ENCODE data around the gene GNAT3. TPM values are rescaled to one million over a fixed set of nuclear protein-coding genes. Genes with fewer than 3 reads are reported as not detected.

Gene GNAT3
- not detected in 2 replicates for total RNA-seq

DNA sequence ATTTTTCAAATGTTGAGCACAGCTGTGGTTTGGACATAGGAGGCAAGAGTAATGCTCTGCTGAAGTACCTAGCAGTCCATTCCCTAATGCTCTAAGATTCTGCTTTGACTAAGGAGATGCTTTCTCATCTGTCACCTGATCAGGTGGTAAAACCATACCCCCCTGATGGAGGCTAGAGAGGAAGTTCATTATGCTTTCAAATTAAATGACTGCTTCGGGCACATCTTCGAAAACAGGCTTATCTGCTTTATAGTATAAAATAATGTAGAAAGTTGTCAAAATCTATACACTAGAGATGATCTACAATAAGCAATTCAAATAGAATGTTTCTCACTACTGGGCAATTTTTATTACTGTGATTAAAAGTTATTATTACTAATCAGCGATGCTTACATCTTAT, at the start of gene GNAT3:
Gene GNAT3 (minus strand): TSS at position 101 of the 400 bp plus-strand sequence. CDS start 138 bp downstream, outside the sequence.
- intact Hi-C loops (cut with micrococcal nuclease) = no loop called here
- no peaks in the 10 kb centered on the region for H3K4me1 Mint-ChIP-seq (ENCODE audit: low read depth)
- no peak within 1 kb of the TSS for H3K4me3 Mint-ChIP-seq

DNA sequence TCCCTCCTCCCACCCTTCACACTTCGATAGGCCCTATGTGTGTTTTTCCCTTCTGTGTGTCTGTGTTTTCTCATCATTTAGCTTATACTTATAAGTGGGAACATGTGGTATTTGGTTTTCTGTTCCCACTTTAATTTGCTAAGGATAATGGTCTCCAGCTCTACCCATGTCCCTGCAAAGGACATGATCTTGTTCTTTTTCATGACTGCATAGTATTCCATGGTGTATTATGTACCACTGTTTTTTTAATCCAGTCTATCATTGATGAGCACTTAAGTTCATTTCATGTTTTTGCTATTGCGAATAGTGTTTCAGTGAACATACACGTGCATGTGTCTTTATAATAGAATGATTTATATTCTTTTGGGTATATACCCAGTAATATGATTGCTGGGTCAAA, 46.3 kb upstream of the GNAT3 start:
- Mint-ChIP-seq H3K4me1 (ENCODE audit: low read depth) (no peaks in the 10 kb centered on the region), H3K9me3 (no peaks in the 10 kb centered on the region), H3K4me3 (no peak overlapping the region), H3K27ac (no peak overlapping the region), H3K27me3 (ENCODE audit: insufficient read depth) (no peaks in the 10 kb centered on the region), H3K36me3 (ENCODE audit: low read depth) (no peaks in the 10 kb centered on the region)
- DNase-seq (ENCODE audit: low spot score) = no peak
- intact Hi-C loops (cut with micrococcal nuclease) = no loop called here

More for the DNA sequence above, at the start of gene GNAT3:
- H3K9me3 Mint-ChIP-seq = no peaks in the 10 kb centered on the region
- H3K36me3 Mint-ChIP-seq (ENCODE audit: low read depth) = no peaks in the 10 kb centered on the region
- no peaks in the 10 kb centered on the region for H3K27me3 Mint-ChIP-seq (ENCODE audit: insufficient read depth)
- DNase-seq (ENCODE audit: low spot score) = no peak
- H3K27ac Mint-ChIP-seq = no peak within 1 kb of the TSS

DNA sequence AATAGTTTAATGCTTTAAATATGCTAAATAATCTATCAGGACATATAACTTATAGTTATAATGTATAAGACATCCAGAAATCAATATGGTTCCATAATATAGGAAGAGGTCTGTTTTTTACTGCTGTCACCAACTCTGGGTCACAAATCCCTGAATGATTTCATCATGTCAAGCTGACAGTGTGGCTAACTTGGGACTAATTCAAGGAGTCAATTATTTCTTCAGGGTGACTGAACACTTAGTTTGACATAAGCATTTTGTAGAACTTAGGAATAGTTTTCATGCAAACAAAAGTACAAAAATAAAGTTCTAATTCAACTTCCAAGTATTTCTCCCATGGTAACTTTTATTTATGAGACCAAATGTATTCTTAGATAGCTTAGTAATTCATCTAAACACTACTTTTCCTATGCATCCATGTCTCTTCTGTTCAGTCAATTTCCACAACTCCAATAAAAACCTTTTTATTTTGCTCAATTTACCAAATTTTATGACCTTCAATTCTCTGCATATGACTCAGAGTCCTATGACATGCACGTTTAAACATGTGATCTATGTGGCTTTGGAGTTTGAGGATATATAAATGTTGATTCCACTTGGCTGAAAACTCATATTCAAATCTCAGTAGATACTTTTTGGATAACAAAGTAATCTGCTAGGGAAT, 40.3 kb upstream of the GNAT3 start:
- DNase-seq (ENCODE audit: low spot score) = no peak
- H3K36me3 Mint-ChIP-seq (ENCODE audit: low read depth) = no peaks in the 10 kb centered on the region
- H3K4me3 Mint-ChIP-seq = no peak overlapping the region
- no peak overlapping the region for H3K27ac Mint-ChIP-seq
- intact Hi-C loops (cut with micrococcal nuclease) = no loop called here
- H3K4me1 Mint-ChIP-seq (ENCODE audit: low read depth) = no peaks in the 10 kb centered on the region
- H3K27me3 Mint-ChIP-seq (ENCODE audit: insufficient read depth) = no peaks in the 10 kb centered on the region
- no peaks in the 10 kb centered on the region for H3K9me3 Mint-ChIP-seq

DNA sequence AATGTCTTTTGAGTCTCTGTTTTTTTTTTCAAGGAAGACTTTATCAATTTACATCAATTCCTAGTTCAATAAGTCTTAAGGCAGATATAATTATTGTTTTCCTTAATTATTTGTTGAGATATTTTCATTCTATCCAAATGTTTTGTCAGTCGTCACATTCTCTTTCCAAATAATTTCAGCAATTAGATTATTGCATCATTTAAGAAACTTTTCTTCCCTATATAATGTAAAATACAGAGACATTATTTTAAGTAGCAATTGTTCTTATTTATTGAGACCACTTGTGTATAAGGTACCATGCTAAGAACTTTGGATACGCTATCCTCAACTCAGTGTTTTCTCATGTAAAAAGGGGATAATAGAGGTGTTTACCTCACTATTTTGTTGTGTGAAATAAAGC, 38.1 kb upstream of the GNAT3 start:
- H3K4me3 Mint-ChIP-seq = no peak overlapping the region
- intact Hi-C loops (cut with micrococcal nuclease) = no loop called here
- H3K9me3 Mint-ChIP-seq = no peaks in the 10 kb centered on the region
- no peak for DNase-seq (ENCODE audit: low spot score)
- H3K27me3 Mint-ChIP-seq (ENCODE audit: insufficient read depth) = no peaks in the 10 kb centered on the region
- no peak overlapping the region for H3K27ac Mint-ChIP-seq
- H3K4me1 Mint-ChIP-seq (ENCODE audit: low read depth) = no peaks in the 10 kb centered on the region
- no peaks in the 10 kb centered on the region for H3K36me3 Mint-ChIP-seq (ENCODE audit: low read depth)

DNA sequence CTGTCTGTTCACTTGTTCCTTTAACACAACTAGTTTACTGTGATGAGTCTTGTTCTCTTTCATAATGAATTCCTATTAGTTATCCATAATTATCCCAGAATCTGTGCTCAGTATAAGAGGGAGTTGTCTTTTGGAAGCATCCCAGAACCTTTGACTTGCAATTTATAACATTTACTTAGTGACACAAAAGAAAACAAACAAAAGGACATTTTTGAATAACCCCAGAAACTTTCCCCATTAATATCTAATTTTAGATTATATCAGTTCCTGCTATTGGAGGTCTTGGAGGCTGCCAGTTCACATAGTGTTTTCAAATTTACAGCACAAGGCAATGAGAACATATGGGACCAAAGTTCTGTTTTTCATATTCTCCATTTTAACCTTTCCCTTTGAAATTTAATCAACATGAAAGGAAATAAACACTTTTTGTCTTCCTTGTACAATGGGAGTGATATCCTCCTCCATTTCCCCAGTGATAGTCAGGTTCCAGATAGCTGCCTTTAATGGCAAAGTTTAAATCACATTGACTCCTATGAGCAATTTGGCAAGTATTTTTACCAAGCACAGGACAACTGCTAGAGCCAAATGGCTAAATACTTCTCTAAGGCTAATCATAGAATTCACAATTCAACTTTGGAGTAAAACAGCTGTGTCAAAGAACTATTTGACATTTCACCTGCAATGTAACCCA, 37.1 kb upstream of the GNAT3 start:
- Mint-ChIP-seq H3K4me1 (ENCODE audit: low read depth) (no peaks in the 10 kb centered on the region), H3K36me3 (ENCODE audit: low read depth) (no peaks in the 10 kb centered on the region), H3K27me3 (ENCODE audit: insufficient read depth) (no peaks in the 10 kb centered on the region), H3K27ac (no peak overlapping the region), H3K9me3 (no peaks in the 10 kb centered on the region), H3K4me3 (no peak overlapping the region)
- intact Hi-C loops (cut with micrococcal nuclease) = no loop called here
- DNase-seq (ENCODE audit: low spot score) = no peak

DNA sequence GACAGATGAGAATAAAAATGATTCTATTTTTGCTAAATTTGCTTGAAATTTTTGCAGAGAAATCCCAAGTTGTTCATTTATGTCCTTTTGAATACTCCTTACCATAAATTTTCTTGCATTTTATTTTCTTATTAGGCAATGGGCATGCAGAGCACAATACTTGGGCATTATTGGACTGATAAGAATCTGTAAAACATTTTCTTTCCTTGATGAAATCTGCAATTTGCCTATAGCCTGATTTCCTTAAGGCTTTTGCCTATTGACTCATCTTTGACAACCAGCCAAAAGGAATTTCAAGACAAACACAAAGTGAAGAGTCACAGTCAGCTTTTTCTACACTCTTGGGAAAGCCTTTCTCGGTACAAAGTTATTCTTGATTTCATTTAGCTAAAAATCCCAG, 30.5 kb upstream of the GNAT3 start:
- H3K9me3 Mint-ChIP-seq = no peaks in the 10 kb centered on the region
- intact Hi-C loops (cut with micrococcal nuclease) = no loop called here
- no peak overlapping the region for H3K4me3 Mint-ChIP-seq
- H3K36me3 Mint-ChIP-seq (ENCODE audit: low read depth) = no peaks in the 10 kb centered on the region
- H3K27ac Mint-ChIP-seq = no peak overlapping the region
- H3K4me1 Mint-ChIP-seq (ENCODE audit: low read depth) = no peaks in the 10 kb centered on the region
- DNase-seq (ENCODE audit: low spot score) = no peak
- H3K27me3 Mint-ChIP-seq (ENCODE audit: insufficient read depth) = no peaks in the 10 kb centered on the region

DNA sequence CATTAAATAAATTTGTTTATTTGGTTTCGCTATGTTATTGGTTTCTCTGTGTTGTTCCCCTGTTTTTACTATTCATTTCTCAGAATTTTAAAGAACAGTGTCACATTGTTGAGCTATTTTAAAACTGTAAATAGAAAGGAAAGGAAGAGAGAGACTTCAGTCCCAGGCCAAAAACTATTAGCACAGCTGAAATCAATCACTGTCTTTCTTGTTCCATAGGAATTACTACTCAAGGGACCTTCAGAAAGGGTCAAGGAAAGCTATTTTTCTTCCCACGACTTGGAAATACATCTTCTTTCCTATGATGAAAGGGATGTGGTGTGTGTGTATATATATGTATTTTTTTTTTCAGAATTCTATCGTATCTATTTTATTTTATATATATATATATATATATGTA, 29.0 kb upstream of the GNAT3 start:
- Mint-ChIP-seq H3K9me3 (no peaks in the 10 kb centered on the region), H3K36me3 (ENCODE audit: low read depth) (no peaks in the 10 kb centered on the region), H3K27me3 (ENCODE audit: insufficient read depth) (no peaks in the 10 kb centered on the region), H3K4me3 (no peak overlapping the region), H3K4me1 (ENCODE audit: low read depth) (no peaks in the 10 kb centered on the region), H3K27ac (no peak overlapping the region)
- no peak for DNase-seq (ENCODE audit: low spot score)
- intact Hi-C loops (cut with micrococcal nuclease) = no loop called here

DNA sequence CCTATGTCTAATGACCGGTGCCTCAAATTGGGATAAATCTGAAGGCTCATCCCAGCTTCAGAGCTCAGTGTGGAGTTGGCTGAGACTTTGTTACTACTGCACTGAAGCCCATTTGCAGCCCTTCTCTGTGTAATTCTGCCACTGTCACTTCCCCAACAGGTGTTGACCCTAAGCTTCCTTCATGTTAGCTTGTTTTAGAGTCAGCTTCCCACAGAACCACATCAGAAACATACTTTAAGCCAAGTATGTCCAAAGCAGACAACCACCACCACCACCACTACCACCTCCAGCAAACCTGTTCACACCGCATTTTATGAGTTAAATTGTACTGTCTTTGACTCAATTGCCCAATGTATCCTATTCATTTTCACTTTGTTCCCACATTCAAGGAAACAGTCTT, 25.2 kb upstream of the GNAT3 start:
- intact Hi-C loops (cut with micrococcal nuclease) = no loop called here
- Mint-ChIP-seq H3K27me3 (ENCODE audit: insufficient read depth) (no peaks in the 10 kb centered on the region), H3K27ac (no peak overlapping the region), H3K9me3 (no peaks in the 10 kb centered on the region), H3K4me1 (ENCODE audit: low read depth) (no peaks in the 10 kb centered on the region), H3K36me3 (ENCODE audit: low read depth) (no peaks in the 10 kb centered on the region), H3K4me3 (no peak overlapping the region)
- no peak for DNase-seq (ENCODE audit: low spot score)

DNA sequence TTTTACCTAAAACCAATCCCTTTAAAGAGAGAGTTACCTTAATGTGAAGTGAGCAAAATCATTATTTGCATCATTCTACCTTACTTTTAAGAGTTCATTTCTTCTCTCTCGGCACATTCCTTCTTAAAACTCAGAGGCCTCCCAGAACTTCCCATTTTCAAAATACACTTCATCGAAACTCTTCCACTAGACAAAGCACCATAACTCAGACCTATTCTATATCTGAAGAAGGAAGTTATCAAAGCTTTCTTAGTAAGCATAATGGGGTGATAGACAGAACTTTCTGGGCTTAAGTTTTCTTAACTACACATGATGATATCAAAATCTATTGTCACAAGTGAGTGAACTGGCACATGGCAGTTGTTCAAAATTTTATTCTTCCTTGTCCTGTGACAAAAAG, 24.6 kb upstream of the GNAT3 start:
- no peaks in the 10 kb centered on the region for H3K36me3 Mint-ChIP-seq (ENCODE audit: low read depth)

DNA sequence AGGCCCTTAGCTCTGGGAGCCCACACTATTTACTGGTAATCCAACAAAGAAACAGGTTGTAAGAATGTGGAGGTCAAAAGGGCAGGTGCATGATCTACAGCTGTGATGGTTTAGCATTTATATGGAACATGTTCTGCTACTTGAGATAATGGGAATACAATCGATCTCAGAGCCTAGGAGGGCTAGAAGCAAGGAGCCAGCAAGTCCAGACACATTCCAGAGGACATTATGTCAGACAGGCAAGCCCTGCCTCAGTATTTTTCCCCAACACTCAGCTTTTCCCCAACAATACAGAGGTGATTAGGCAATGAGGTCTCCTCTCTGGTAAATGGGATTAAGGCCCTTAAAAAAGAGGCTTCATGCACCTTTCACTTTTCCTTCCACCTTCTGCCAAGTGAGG, 21.4 kb upstream of the GNAT3 start:
- Mint-ChIP-seq H3K9me3 (no peaks in the 10 kb centered on the region), H3K4me1 (ENCODE audit: low read depth) (no peaks in the 10 kb centered on the region), H3K36me3 (ENCODE audit: low read depth) (no peaks in the 10 kb centered on the region), H3K27me3 (ENCODE audit: insufficient read depth) (no peaks in the 10 kb centered on the region), H3K27ac (no peak overlapping the region), H3K4me3 (no peak overlapping the region)
- intact Hi-C loops (cut with micrococcal nuclease) = no loop called here
- DNase-seq (ENCODE audit: low spot score) = no peak

More for the DNA sequence above, 24.6 kb upstream of the GNAT3 start:
- no peak for DNase-seq (ENCODE audit: low spot score)
- no peak overlapping the region for H3K4me3 Mint-ChIP-seq
- no peak overlapping the region for H3K27ac Mint-ChIP-seq
- no peaks in the 10 kb centered on the region for H3K9me3 Mint-ChIP-seq
- intact Hi-C loops (cut with micrococcal nuclease) = loop anchor here (1.0 kb wide), 1 partner anchor 9 kb away; no protein-coding TSS in a partner anchor
- H3K4me1 Mint-ChIP-seq (ENCODE audit: low read depth) = no peaks in the 10 kb centered on the region
- no peaks in the 10 kb centered on the region for H3K27me3 Mint-ChIP-seq (ENCODE audit: insufficient read depth)

DNA sequence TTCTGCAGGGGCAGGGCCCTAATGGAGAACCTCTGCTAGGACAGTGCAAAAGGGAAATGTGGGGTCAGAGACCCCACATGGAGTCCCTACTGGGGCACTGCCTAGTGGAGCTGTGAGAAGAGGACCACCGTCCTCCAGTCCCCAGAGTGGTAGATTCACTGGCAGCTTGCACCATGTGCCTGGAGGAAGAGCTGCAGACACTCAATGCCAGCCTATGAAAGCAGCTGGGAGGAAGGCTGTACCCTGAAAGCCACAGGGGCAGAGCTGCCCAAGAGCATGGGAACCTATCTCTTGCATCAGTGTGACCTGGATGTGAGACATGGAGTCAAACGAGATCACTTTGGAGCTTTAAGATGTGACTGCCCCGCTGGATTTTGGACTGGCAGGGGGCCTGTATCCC, 20.3 kb upstream of the GNAT3 start:
- no peaks in the 10 kb centered on the region for H3K9me3 Mint-ChIP-seq
- no peaks in the 10 kb centered on the region for H3K27me3 Mint-ChIP-seq (ENCODE audit: insufficient read depth)
- H3K4me3 Mint-ChIP-seq = no peak overlapping the region
- H3K36me3 Mint-ChIP-seq (ENCODE audit: low read depth) = no peaks in the 10 kb centered on the region
- no peaks in the 10 kb centered on the region for H3K4me1 Mint-ChIP-seq (ENCODE audit: low read depth)
- intact Hi-C loops (cut with micrococcal nuclease) = no loop called here
- H3K27ac Mint-ChIP-seq = no peak overlapping the region
- DNase-seq (ENCODE audit: low spot score) = no peak

DNA sequence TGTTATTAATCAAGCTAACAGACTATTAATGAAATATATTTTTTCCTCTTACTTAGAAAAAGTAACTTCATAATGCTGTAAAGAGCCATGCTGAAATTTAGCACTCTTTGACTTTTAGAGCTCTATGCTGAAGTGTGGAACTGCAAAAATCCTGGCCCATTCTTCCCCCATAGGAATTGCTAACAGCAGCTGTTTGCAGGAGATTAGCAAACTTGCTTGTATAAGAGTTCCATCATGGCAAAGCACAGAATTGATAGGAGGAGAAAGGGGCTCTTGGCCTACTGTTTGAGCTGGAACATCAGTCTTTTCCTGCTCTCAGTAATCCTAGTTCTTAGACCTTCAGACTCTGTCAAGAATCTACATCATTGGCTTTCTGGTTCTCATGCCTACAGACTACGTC, 18.3 kb upstream of the GNAT3 start:
- intact Hi-C loops (cut with micrococcal nuclease) = no loop called here
- no peaks in the 10 kb centered on the region for H3K27me3 Mint-ChIP-seq (ENCODE audit: insufficient read depth)
- no peak overlapping the region for H3K4me3 Mint-ChIP-seq
- H3K27ac Mint-ChIP-seq = no peak overlapping the region
- H3K9me3 Mint-ChIP-seq = no peaks in the 10 kb centered on the region
- H3K36me3 Mint-ChIP-seq (ENCODE audit: low read depth) = no peaks in the 10 kb centered on the region
- no peaks in the 10 kb centered on the region for H3K4me1 Mint-ChIP-seq (ENCODE audit: low read depth)
- no peak for DNase-seq (ENCODE audit: low spot score)

DNA sequence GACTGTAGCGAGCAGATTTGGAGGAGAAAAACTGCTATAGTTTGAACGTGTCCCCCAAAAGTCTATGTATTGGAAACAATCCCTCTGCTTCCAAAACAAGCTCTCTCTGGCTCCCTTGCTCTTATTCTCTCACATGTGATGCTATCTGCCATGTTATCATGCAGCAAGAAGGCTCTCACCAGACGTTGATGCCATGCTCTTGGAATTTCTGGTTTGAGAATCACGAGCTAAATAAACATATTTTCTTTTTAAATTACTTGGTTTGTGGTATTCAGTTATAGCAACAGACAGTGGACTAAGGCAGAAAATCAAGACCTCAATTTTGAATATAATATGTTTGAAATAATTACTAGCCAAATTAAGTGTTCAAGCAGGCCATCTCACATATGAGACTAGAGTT, 17.5 kb upstream of the GNAT3 start:
- no peaks in the 10 kb centered on the region for H3K4me1 Mint-ChIP-seq (ENCODE audit: low read depth)
- H3K27me3 Mint-ChIP-seq (ENCODE audit: insufficient read depth) = no peaks in the 10 kb centered on the region
- no peaks in the 10 kb centered on the region for H3K9me3 Mint-ChIP-seq
- no peak for DNase-seq (ENCODE audit: low spot score)
- intact Hi-C loops (cut with micrococcal nuclease) = no loop called here
- H3K27ac Mint-ChIP-seq = no peak overlapping the region
- H3K36me3 Mint-ChIP-seq (ENCODE audit: low read depth) = no peaks in the 10 kb centered on the region
- H3K4me3 Mint-ChIP-seq = no peak overlapping the region

All from activated T-helper 1 cell treated with anti-CD3 and anti-CD28 coated beads, Interleukin-12 subunit alpha, Interleukin-12 subunit beta, Interleukin-2, Interleukin-4 antibody, amounts not matched to agents 30 ng/mL and 10 ng/mL and 1 ng/mL, durations not matched to agents 14 hours and 24 hours and 36 hours (primary cell).